ENCODE data around the gene PRPF40A. TPM values are rescaled to one million over a fixed set of nuclear protein-coding genes. Genes with fewer than 3 reads are reported as not detected.

The PRPF40A gene
- total and polyA plus RNA-seq, 2 of the 8 experiments (the other 6 are each of a cell fraction or from before 2014, with no cell fraction given): 85.5 to 176 TPM

- Histone ChIP-seq H4K20me1 (replicated peaks in 1 of 2; ENCODE audit: control insufficient read depth in 1 of 2, insufficient read depth in 2 of 2, low read length in 2 of 2) (peaks cover 0 to 2% of the 10 kb centered on the region in 2 experiments), H3K9ac (replicated peaks in 1 of 4; ENCODE audit: extremely low read depth in 1 of 4, low read depth in 3 of 4, low read length in 3 of 4) (no peak overlapping the region), H3K23me2 (ENCODE audit: low read depth, low read length) (no peaks in the 10 kb centered on the region), H3K9me3 (ENCODE audit: insufficient read depth in 2 of 2, low read depth in 1 of 2, low read length in 1 of 2) (peaks cover 0 to 3% of the 10 kb centered on the region in 2 experiments; a peak in 1 of 4 replicates), H3K4me3 (ENCODE audit: extremely low read depth in 1 of 4, insufficient read depth in 2 of 4, low read depth in 3 of 4, low read length in 4 of 4) (no peak overlapping the region), H2AFZ (ENCODE audit: low read length) (no peak overlapping the region), H3K79me1 (ENCODE audit: low read depth, low read length) (no peaks in the 10 kb centered on the region), H3K27ac (ENCODE audit: low read depth, low read length) (no peak overlapping the region), H3K14ac (ENCODE audit: insufficient read length) (no peak overlapping the region), H4K91ac (replicated peaks; ENCODE audit: insufficient read length, low read length) (no peak overlapping the region), H3K4me1 (replicated peaks in 1 of 4; ENCODE audit: control insufficient read depth in 3 of 4, insufficient read depth in 4 of 4, low read length in 3 of 4) (no peaks in the 10 kb centered on the region), H2BK12ac (ENCODE audit: low read depth, low read length) (no peak overlapping the region), H3K56ac (replicated peaks; ENCODE audit: insufficient read length, low read depth, low read length) (no peak overlapping the region), H4K8ac (ENCODE audit: extremely low read depth, insufficient read depth, low read length) (no peak overlapping the region), H2BK5ac (ENCODE audit: low read depth, low read length) (no peak overlapping the region), H3K36me3 (ENCODE audit: control insufficient read depth in 2 of 4, insufficient read depth in 4 of 4, low read length in 3 of 4) (peaks cover 0 to 30% (median 9%) of the 10 kb centered on the region in 4 experiments; a peak in 4 of 8 replicates), H3K18ac (ENCODE audit: extremely low read depth, low read length) (no peak overlapping the region), H3K27me3 (replicated peaks in 1 of 4; ENCODE audit: control insufficient read depth in 3 of 4, extremely low read depth in 1 of 4, insufficient read depth in 3 of 4, low read length in 3 of 4) (no peaks in the 10 kb centered on the region), H2AK5ac (ENCODE audit: low read depth, low read length) (no peak overlapping the region), H3K79me2 (ENCODE audit: control insufficient read depth in 1 of 2, insufficient read depth in 2 of 2, low read length in 2 of 2) (0 out of 4 replicates have a peak, but pooled peaks cover 0 to 5% of the 10 kb centered on the region in 2 experiments), H4K5ac (ENCODE audit: insufficient read length, low read depth, low read length) (no peak overlapping the region), H3K4ac (replicated peaks; ENCODE audit: insufficient read length, low read depth, low read length) (no peak overlapping the region), H2BK120ac (replicated peaks; ENCODE audit: low read depth, low read length) (no peak overlapping the region), H2BK20ac (ENCODE audit: low read length) (no peak overlapping the region), H3K23ac (ENCODE audit: insufficient read length) (no peak overlapping the region), H3K4me2 (ENCODE audit: insufficient read depth in 1 of 2, low read depth in 2 of 2, low read length in 2 of 2) (no peak overlapping the region), H2BK15ac (ENCODE audit: low read length) (no peak overlapping the region)
- no peak for DNase-seq (ENCODE audit: low read depth in 1 of 2, low spot score in 2 of 2)
- CTCF ChIA-PET (ENCODE audit: partially characterized antibody): interaction anchor here (0.6 to 2.8 kb wide), 18 partner anchors 8 to 1221 kb away, joined by 3 to 15 read pairs (median 4); partner anchors contain the start of gene PRPF40A
- 81% methylated on average over 3 of the region's 3 CpGs; no CpG with 5 or more reads in 1 of the 2 experiments for WGBS, 2 experiments (ENCODE audit: extremely low coverage in 1 of 2, insufficient coverage in 1 of 2, insufficient read length in 1 of 2, insufficient replicate concordance in 2 of 2, low coverage in 1 of 2, low lambda C conversion rate in 2 of 2, missing lambda C conversion rate in 1 of 2)
- no peak for TF ChIP-seq SP1 (IDR thresholded peaks at IDR 0.05; ENCODE audit: low read depth, low read length)
- TF ChIP-seq CTCF (IDR thresholded peaks at IDR 0.05; ENCODE audit: control extremely low read depth in 1 of 3, insufficient read depth in 1 of 3, low read depth in 1 of 3, low read length in 3 of 3): peak in 1 of 3 experiments; percentile 36; a peak in 2 of 4 replicates
- TF ChIP-seq RAD21 (IDR thresholded peaks at IDR 0.05 in 1 of 2, conservative IDR thresholded peaks at IDR 0.05 in 1 of 2; ENCODE audit: low read depth in 2 of 2, low read length in 2 of 2): peak; percentile 32 to 33
- POLR2A ChIA-PET (ENCODE audit: partially characterized antibody): interaction anchor here (1.0 to 2.8 kb wide), 3 partner anchors 14 to 26 kb away, joined by 3 to 10 read pairs (median 4); partner anchors contain the start of gene PRPF40A
- no peak for FAIRE-seq
Observed at GRCh38 chr2:152743002-152743401, 25.7 kb upstream of the PRPF40A start.

All from H1 (cell line).